T-helper 1 cell treated with Interleukin-12 subunit alpha and Interleukin-12 subunit beta and Interleukin-4 antibody, amounts not matched to agents 30 μg/mL and 1 μg/mL, for 36 hours (primary cell): Measurements from ENCODE around the gene B4GALT2.

Source experiments
- H3K27ac Mint-ChIP-seq: one replicate; pipeline ENCODE4 v1.8.0; 2021; ENCODE audit warnings: mild to moderate bottlenecking, mixed read lengths
- H3K27me3 Mint-ChIP-seq: one replicate; pipeline ENCODE4 v1.8.0; 2021; ENCODE audit warnings: low read depth, mixed read lengths
- H3K36me3 Mint-ChIP-seq: one replicate; pipeline ENCODE4 v1.8.0; 2021; ENCODE audit warnings: low read depth, mixed read lengths
- H3K4me1 Mint-ChIP-seq: one replicate; pipeline ENCODE4 v1.8.0; 2021; ENCODE audit warnings: low read depth, mixed read lengths
- H3K4me3 Mint-ChIP-seq: one replicate; pipeline ENCODE4 v1.8.0; 2021; ENCODE audit warnings: mild to moderate bottlenecking, moderate library complexity, mixed read lengths
- H3K9me3 Mint-ChIP-seq: one replicate; pipeline ENCODE4 v1.8.0; 2021; ENCODE audit warnings: mixed read lengths

Gene B4GALT2

DNA sequence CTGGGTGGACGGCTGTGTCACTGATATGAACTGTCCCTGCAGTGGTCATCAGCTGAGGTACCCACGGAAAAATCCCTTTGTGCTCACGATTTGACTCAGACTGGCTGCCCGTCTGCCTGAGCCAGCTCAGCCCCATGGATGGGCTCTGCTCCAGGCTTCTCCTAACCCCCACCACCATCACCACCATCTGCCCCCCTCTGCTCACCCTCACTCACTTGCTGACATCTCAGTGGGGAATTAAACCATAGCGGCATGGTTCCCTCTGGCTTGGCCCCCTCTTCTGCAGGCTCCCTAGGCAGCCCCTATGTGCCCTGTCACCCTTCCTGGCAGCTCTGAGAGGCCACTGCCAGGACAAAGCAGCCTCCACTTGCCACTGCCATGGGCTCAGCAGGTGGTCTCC is 34.9 kb downstream of the B4GALT2 start:
- Mint-ChIP-seq H3K36me3 (no peaks in the 10 kb centered on the region), H3K9me3 (no peaks in the 10 kb centered on the region), H3K4me3 (no peak overlapping the region), H3K4me1 (no peaks in the 10 kb centered on the region), H3K27me3 (no peaks in the 10 kb centered on the region), H3K27ac (no peak overlapping the region)

DNA sequence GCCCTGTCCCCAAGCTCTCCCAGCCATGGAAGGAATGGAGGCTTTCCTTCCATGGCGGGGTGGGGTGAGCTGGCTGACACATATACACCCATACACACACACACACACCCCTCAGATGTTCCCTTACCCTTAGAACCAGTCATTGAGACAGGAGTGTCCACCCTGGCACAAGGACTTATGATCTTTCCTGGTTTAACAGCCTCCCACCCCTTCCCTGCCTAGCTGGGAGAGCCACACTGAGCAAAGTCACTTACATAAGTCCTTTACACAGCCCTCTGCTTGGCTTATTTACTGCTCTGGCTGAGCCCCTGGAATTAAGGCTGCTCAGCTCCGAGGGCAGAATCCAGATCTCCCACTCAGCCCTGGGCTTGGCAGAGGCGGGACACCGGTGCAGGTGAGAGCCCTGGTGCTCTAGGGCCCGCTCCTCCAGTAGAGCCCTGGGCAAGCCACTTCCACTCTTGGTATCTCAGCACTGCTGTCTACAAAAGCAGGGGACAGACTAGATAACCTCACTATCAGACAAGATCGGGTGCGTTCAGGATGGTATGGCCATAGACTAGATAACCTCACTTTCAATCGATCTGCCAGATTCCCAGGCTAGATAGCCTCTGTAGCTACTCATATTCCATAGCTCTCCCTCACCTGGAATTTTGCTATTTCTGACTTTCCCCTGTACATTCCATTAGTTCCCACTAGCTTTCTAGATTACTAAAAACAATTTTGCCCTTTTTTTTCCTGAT is 35.5 kb downstream of the B4GALT2 start:
- H3K4me3 Mint-ChIP-seq: no peak overlapping the region
- H3K4me1 Mint-ChIP-seq: no peaks in the 10 kb centered on the region
- no peaks in the 10 kb centered on the region for H3K9me3 Mint-ChIP-seq
- H3K27ac Mint-ChIP-seq: no peak overlapping the region
- no peaks in the 10 kb centered on the region for H3K27me3 Mint-ChIP-seq
- no peaks in the 10 kb centered on the region for H3K36me3 Mint-ChIP-seq

DNA sequence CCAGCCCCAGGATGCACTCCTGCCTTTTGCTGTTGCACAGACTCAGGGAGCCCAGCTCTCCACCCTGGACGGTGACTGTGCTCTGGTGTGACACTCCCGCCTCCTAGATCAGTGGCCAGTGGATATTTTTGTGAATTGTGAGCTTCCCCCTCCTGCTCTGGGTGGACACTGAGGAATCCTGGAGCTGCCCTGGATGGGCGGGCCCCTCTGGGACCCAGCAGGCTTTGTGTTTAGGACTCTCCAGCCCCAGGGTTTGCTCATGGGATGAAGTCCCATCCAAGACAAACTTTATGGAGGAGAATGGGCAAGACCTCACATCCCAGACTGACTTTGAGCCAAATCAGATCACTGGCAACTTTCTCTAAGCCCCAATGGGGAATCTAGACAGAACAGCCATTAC is 36.2 kb downstream of the B4GALT2 start:
- H3K4me1 Mint-ChIP-seq: no peaks in the 10 kb centered on the region
- H3K27ac Mint-ChIP-seq: no peak overlapping the region
- H3K4me3 Mint-ChIP-seq: no peak overlapping the region
- H3K9me3 Mint-ChIP-seq: no peaks in the 10 kb centered on the region
- no peaks in the 10 kb centered on the region for H3K27me3 Mint-ChIP-seq
- H3K36me3 Mint-ChIP-seq: no peaks in the 10 kb centered on the region

DNA sequence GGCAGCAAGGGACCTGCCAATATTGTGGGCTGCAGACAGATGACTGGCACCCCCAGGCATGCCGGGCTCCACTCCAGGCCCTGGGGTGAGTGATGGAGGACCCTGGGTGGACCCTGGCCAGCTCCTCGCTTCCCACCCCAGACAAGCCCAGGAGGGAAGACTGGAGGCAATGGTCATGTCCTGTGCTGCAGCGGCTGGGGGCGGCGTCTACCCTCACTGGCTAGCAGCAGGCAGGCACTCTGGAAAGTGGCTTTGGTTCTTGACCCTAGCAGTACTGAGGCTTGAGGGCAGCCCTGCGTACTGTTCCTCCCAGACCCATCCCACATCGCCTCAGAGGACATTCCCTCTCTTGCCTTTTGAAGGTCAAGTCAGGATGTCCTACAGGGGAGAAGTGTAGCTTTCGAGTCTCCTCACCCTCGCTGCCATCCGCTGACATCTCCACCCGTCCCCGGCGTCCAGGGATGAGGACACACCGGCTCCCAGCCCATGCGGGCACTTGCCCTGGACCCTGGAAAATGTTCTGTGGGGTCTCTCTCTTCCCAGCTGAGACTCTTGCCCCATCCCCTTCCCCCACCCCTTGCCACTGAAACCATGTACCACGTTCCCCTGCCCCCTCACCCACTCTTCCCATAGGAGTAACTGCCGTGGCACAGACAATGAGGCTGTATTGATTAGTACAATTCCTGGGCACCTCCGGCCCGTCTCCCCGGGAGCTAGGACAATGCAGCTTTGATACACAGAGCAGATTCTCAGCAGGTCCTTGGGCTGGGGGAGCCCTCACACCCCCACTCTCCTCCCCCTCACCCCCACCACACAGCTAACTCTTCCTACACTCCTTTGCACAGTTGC is 37.3 kb downstream of the B4GALT2 start:
- no peaks in the 10 kb centered on the region for H3K27me3 Mint-ChIP-seq
- no peaks in the 10 kb centered on the region for H3K9me3 Mint-ChIP-seq
- H3K4me3 Mint-ChIP-seq: no peak overlapping the region
- no peak overlapping the region for H3K27ac Mint-ChIP-seq
- H3K36me3 Mint-ChIP-seq: no peaks in the 10 kb centered on the region
- H3K4me1 Mint-ChIP-seq: no peaks in the 10 kb centered on the region

DNA sequence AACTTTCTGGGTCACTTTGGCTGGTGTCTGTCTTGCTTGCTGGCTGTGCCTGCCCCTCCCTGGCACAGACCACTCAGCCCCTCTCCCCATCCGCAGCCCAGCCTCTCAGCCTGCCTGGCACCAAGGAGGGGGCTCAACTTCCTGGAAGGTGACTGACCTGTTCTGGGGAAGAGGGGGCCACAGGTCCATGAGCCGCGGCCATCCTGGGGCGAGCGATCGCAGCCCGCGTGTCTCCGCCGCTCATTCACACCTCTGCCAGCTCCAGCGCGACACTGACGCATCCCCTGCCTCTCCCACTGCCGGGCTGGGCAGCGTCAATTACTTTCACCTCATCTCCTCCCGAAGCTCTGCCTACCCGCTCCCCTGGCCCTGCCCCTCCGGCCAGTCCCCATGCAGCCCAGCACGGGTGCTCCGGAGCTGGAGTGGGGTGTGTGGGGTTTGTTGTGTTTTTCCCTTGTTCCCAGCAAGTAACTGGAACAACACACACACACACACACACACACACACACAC is 37.9 kb downstream of the B4GALT2 start:
- H3K36me3 Mint-ChIP-seq: no peaks in the 10 kb centered on the region
- no peaks in the 10 kb centered on the region for H3K4me1 Mint-ChIP-seq
- no peaks in the 10 kb centered on the region for H3K9me3 Mint-ChIP-seq
- no peak overlapping the region for H3K4me3 Mint-ChIP-seq
- H3K27ac Mint-ChIP-seq: no peak overlapping the region
- H3K27me3 Mint-ChIP-seq: no peaks in the 10 kb centered on the region

DNA sequence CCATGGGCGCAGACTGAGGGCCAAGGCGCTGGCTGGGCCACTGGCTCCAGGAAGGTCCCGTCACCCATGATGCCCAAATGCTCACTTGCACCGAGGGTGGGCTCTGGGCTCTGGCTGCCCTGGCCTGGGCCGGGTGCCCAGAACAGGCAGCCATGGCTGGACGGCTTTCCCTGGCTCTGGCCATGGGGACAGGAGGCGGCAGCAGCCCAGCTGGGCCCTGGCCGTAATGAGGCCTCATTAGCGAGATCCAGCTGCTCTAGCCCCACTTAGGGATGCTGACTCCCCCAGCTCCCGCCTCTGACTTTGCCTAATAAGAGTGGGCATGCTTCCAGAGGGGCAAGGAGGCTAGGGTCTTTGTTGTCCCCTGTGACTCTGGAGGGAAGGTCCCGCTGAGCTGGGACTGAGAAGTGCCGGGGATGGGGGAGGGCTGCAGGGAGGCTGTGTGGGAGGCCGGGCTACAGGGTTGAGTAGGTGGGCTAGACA is 40.5 kb downstream of the B4GALT2 start:
- Mint-ChIP-seq H3K27me3 (no peaks in the 10 kb centered on the region), H3K36me3 (no peaks in the 10 kb centered on the region), H3K4me3 (no peak overlapping the region), H3K4me1 (no peaks in the 10 kb centered on the region), H3K9me3 (no peaks in the 10 kb centered on the region), H3K27ac (no peak overlapping the region)

DNA sequence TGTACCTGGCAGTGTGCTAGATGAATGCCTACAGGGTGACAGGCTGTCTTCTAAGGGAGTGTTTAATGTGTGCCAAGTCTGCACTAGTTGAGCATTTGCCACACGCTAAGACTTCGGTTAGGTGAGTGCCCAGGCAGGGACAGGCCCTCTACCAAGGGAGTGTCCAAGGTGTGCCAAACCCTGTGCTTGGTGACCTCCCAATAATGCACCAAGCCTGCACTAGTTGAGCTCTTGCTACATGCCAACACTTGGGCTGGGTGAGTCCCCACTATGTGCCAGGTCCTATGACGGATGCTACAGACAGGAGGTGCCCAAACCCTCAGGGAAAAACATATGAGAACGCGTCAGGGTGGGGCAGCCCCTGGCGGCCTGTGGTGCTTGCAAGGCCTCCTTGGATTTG is 41.5 kb downstream of the B4GALT2 start:
- H3K4me3 Mint-ChIP-seq: no peak overlapping the region
- H3K27me3 Mint-ChIP-seq: no peaks in the 10 kb centered on the region
- H3K27ac Mint-ChIP-seq: no peak overlapping the region
- no peaks in the 10 kb centered on the region for H3K36me3 Mint-ChIP-seq
- no peaks in the 10 kb centered on the region for H3K9me3 Mint-ChIP-seq
- no peaks in the 10 kb centered on the region for H3K4me1 Mint-ChIP-seq

DNA sequence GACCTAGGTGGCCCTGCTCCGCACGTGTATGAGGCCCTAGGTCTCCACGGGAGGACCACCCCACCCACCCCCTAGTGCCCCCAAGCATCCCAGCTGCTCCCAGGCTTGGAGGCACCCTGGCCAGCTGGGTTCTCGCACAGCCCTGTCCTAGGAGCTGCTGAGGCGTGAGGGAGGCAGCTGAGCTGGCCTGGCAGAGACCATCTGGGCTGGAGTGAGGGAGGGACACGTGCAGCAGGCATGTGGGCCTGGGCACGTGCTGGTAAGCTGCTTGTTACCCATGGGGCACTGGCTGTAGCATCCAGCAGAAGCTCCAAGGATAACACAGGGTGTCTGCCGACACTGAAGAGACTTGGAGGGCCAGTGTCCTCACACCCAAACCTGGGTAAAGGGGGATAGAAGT is 42.1 kb downstream of the B4GALT2 start:
- H3K9me3 Mint-ChIP-seq: no peaks in the 10 kb centered on the region
- H3K27ac Mint-ChIP-seq: no peak overlapping the region
- no peaks in the 10 kb centered on the region for H3K27me3 Mint-ChIP-seq
- H3K4me3 Mint-ChIP-seq: no peak overlapping the region
- no peaks in the 10 kb centered on the region for H3K4me1 Mint-ChIP-seq
- no peaks in the 10 kb centered on the region for H3K36me3 Mint-ChIP-seq

DNA sequence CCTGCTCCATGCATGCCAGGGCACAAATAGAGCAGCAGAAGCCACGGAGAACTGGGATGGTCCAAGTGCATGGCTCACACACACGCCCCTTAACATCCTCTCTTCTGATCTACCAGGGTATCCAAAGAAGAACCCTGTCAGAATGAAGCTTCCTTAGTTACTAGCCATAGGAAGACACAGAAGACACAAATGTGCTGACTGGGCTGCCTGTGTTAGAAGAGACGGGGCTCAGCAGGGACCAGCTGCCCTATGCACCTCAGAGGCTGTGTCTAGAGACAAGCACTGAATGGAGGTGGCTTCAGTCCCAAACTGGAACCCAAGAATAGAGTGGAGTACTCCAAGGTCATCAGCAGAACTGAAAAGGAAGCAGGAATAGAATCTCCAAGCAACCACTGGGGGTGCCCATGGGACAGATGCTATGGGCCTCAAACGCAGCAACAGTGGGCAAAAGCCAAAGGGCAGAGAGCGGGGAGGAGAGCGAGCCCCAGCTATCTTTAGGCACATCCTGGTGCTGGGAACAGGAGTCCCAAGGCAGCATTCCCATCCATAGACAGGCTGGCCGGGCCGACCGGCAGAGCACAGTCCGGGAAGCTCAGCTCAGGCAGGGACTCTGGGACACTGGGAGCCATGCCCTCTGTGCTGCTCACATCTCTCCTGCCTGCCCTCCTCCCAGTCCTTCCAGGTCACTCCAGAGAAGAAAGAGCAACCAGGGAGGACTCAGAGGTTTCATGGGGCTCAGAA is 42.7 kb downstream of the B4GALT2 start:
- Mint-ChIP-seq H3K27ac (no peak overlapping the region), H3K36me3 (no peaks in the 10 kb centered on the region), H3K9me3 (no peaks in the 10 kb centered on the region), H3K4me1 (no peaks in the 10 kb centered on the region), H3K4me3 (no peak overlapping the region), H3K27me3 (no peaks in the 10 kb centered on the region)

DNA sequence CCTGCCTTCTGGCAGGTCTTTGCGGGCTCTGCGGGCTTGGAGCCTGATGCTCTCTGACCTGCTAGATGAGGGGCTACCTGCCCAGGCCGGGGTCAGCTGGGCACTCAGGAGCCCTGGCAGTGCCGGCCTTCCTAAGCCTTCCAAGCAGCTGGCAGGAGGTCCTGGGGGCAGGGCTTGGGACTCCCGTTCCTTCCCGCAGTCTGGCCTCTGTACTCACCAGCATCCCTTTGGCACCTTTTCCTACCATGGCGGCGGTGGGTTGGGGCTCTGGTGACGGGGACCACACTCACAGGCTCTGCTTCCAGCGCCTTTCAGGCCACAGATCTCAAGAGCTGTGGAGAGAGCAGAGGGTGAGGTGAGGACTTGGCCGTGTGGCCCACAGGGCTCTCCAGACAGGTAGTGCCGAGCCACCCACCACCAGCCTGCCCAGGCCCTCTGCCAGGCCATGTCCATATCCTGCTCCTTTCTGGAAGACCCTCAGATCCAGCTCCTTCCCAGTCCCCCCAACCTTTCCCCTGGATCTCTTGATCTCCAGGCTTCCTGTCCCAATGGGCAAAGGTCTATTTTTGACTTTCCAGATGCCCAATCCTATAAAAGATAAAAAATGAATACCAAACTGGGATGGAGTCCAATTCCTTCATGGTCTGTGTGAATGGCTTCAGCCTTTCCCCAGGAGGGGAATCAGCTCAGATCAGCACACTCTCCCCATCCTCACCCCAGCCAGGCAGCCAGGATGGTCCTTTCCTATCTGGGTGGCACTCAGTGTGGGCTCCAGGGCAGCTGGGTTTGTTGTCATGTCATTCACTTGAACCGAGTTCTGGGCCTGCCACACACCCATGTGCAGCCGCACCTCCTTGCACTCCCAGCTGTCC is 45.3 kb downstream of the B4GALT2 start:
- no peak overlapping the region for H3K27ac Mint-ChIP-seq
- H3K4me3 Mint-ChIP-seq: no peak overlapping the region
- H3K4me1 Mint-ChIP-seq: peaks cover 10% of the 10 kb centered on the region

DNA sequence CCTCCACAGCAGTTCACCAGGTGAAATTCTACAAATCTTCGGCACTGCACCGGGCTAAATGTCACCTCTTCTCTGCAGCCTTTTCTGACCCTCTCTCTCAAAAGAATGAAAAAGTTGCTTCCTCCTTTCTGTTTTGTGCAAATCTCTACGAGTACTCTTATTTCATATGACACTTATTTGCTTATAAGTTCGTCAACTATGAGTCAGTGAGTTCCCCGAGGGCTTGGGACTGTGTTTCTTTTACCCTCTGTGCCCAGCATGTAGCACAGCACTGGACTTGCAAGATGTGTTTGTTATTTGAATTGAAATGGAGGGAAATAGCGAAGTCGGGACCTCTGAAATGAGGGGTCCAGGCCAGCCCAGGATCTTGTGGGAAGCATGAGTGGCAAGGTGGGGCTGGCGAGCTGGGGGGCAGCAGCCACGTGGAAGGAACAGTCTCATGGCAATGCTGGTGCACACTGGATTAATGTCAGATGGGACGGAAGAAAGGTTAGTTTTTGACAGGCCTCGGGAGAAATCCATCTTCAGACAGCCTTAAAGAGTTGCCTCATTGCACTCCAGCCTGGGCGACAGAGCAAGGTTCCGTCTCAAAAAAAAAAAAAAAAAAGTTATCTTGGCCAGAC is 46.0 kb downstream of the B4GALT2 start:
- peaks cover 15% of the 10 kb centered on the region for H3K4me1 Mint-ChIP-seq

More for the DNA sequence above, 45.3 kb downstream of the B4GALT2 start:
- Mint-ChIP-seq H3K36me3 (no peaks in the 10 kb centered on the region), H3K9me3 (no peaks in the 10 kb centered on the region), H3K27me3 (no peaks in the 10 kb centered on the region)

DNA sequence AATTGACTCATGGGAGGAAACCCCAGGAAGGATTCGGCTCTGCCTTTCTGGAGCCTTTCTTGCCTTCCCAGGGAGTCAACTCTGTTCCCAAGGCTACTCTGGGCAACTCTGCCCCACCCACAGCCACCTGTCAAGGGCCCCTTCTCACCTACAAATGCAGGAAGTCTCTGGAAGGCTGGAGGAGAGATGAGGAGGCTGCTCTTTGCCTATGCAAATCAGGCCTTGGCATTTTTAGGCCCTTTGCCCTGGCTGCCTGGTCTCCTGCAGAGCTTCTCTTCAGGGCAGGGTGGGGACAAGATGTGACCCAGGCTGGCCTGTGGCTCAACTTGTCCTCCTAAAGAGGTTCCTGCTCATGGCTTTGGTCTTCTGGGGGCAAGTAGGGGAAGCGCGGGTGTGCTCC is 46.8 kb downstream of the B4GALT2 start:
- peaks cover 15% of the 10 kb centered on the region for H3K4me1 Mint-ChIP-seq
- H3K9me3 Mint-ChIP-seq: no peaks in the 10 kb centered on the region
- H3K27ac Mint-ChIP-seq: no peak overlapping the region
- no peaks in the 10 kb centered on the region for H3K36me3 Mint-ChIP-seq
- H3K27me3 Mint-ChIP-seq: no peaks in the 10 kb centered on the region
- H3K4me3 Mint-ChIP-seq: no peak overlapping the region

More for the DNA sequence above, 46.0 kb downstream of the B4GALT2 start:
- Mint-ChIP-seq H3K4me3 (no peak overlapping the region), H3K36me3 (no peaks in the 10 kb centered on the region), H3K27me3 (no peaks in the 10 kb centered on the region), H3K27ac (no peak overlapping the region), H3K9me3 (no peaks in the 10 kb centered on the region)

DNA sequence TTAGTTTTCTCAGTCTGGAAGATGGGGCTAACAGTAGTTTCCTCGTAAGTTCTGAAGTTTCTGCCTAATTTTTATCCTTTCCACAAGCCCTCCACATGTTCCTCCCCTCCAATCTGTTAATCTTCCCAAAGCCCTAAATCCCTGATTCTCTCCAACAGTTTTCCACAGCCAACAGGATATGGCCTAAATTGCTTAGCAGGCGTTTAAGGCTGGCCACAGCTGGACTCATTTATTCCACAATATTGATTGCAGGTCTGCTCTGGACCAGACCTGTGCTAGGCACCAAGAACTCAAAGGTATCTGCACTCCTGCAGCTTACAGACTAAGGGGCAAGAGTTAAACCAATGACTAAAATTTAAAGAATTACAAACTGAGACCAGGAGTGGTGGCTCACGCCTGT is 48.3 kb downstream of the B4GALT2 start:
- no peaks in the 10 kb centered on the region for H3K27me3 Mint-ChIP-seq
- no peak overlapping the region for H3K4me3 Mint-ChIP-seq
- no peak overlapping the region for H3K27ac Mint-ChIP-seq
- H3K9me3 Mint-ChIP-seq: no peaks in the 10 kb centered on the region
- peaks cover 25% of the 10 kb centered on the region for H3K4me1 Mint-ChIP-seq
- H3K36me3 Mint-ChIP-seq: no peaks in the 10 kb centered on the region
